SK-N-MC (cell line): ENCODE results near the gene TTLL11.

Experiments
- EZH2 ChIP-seq: fragments of 200-600 bp; sonication (generic); IDR thresholded peaks from one replicate; pipeline ENCODE4 v1.6.1; 2017; ENCODE audit warnings: antibody characterized with exemption
- POLR2AphosphoS5 ChIP-seq: IDR thresholded peaks from 2 replicates; pipeline ENCODE4 v1.6.1; 2012; ENCODE audit warnings: mild to moderate bottlenecking, low read depth, low read length, borderline replicate concordance

DNA sequence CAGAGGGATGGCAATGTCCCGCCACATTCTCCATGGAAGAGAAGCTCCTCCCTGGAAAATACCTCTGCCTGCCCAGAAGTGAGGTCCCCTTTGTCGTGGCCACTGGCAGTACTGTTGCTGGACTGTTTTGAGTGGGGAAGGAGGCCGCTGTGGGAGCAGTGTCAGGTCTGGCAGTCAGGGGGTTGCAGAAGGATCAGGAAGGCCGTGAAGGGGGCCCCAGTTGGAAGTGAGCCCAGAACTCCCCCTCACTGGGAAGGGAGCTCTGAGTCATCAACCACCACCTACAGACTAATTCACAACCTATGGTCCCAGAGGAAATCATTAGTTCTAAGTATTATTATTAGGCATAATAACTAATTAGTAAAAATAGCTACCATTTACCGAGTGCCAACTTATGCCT lies 200.4 kb downstream of the TTLL11 start:
- TF ChIP-seq POLR2AphosphoS5 = no peak
- TF ChIP-seq EZH2 = no peak
